Prostate gland (tissue), 2 donors: ENCODE data around the gene GEMIN7.

Source experiments
- CTCF ChIP-seq, 4 experiments: fragments of 200-600 bp in 2 of 4; fragments of 450-650 bp in 2 of 4; sonication (generic) in 2 of 4; IDR thresholded peaks; 1 replicate in 3 of 4; 2 replicates in 1 of 4; pipeline ENCODE4 v1.5.1; 2016 to 2019; ENCODE audit warnings: antibody characterized with exemption in 4 of 4, mild to moderate bottlenecking in 2 of 4, moderate library complexity in 2 of 4
- POLR2A ChIP-seq: fragments of 450-650 bp; IDR thresholded peaks from one replicate; pipeline ENCODE4 v1.6.1; 2016; ENCODE audit warnings: antibody characterized with exemption, mild to moderate bottlenecking
- POLR2AphosphoS5 ChIP-seq: sonication (generic); formaldehyde crosslinking; IDR thresholded peaks from one replicate; pipeline ENCODE4 v1.6.1; 2017; ENCODE audit warnings: antibody characterized with exemption

DNA sequence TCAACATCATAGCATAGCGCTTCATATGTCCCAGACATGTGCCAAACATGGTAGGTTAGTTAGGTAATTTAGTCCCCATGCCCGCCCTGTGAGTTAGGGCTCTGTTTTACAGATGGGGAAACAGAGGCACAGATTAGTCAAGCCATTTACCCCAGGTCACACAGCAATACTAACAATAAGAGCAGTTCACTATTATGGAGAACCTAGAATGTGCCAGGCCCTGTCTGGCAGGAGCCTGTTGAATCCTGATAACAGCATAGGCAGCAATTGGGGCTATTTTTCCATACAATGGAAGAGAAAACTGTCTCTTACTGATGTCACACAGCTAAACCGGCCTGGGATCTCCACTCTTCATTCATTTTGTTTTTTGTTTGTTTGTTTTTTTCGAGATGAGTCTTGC is 7.4 kb downstream of the GEMIN7 start:
- TF ChIP-seq CTCF (IDR thresholded peaks at IDR 0.05) (no peak), POLR2AphosphoS5 (no peak), POLR2A (no peak)
